Kidney (tissue), 14 donors: ENCODE data around the gene SERBP1. TPM values are rescaled to one million over a fixed set of nuclear protein-coding genes. Genes with fewer than 3 reads are reported as not detected.
A peak's percentile ranks its signal among the peaks of the same experiment; 100 is the strongest.

Experiments
- DNase-seq, 5 donors: peaks; one replicate each; pipeline ENCODE4 v3.0.0-alpha.2; 2013 to 2020
- FAIRE-seq: peaks from 2 replicates; lab custom pipeline; 2012; peaks lifted over from hg19 to GRCh38; lab: Jason Lieb, UNC
- H3K27ac ChIP-seq, 2 donors: one replicate each; pipeline ENCODE4 v1.7.0; 2013; ENCODE audit warnings: low read depth in 2 of 2, low read length in 2 of 2, inconsistent platforms in 1 of 2
- H3K27me3 ChIP-seq: one replicate; pipeline ENCODE4 v1.7.1; 2013; ENCODE audit warnings: low read length, inconsistent platforms; ENCODE audit not compliant: control insufficient read depth, insufficient read depth
- H3K36me3 ChIP-seq, 3 donors: one replicate each; pipeline versions ENCODE4 v1.7.0 to v1.7.1; 2013; ENCODE audit warnings: low read length in 3 of 3, control low read depth in 1 of 3, inconsistent platforms in 1 of 3; ENCODE audit not compliant: insufficient read depth in 3 of 3, control insufficient read depth in 2 of 3
- H3K4me1 ChIP-seq, 3 donors: one replicate each; pipeline versions ENCODE4 v1.7.0 to v1.7.1; 2013; ENCODE audit warnings: low read length in 3 of 3, inconsistent platforms in 1 of 3, low read depth in 1 of 3; ENCODE audit not compliant: control insufficient read depth in 2 of 3, insufficient read depth in 2 of 3
- H3K4me3 ChIP-seq, 3 donors: one replicate each; pipeline versions ENCODE4 v1.7.0 to v1.8.1; 2013; ENCODE audit warnings: low read length in 3 of 3, control low read depth in 1 of 3, inconsistent platforms in 1 of 3
- H3K9ac ChIP-seq, 3 donors: one replicate each; pipeline versions ENCODE4 v1.7.0 to v1.7.1; 2013; ENCODE audit warnings: low read length in 3 of 3, control low read depth in 1 of 3, inconsistent platforms in 1 of 3
- H3K9me3 ChIP-seq, 3 donors: one replicate each; pipeline versions ENCODE4 v1.7.0 to v1.7.1; 2013; ENCODE audit warnings: low read length in 3 of 3, control low read depth in 1 of 3, inconsistent platforms in 1 of 3; ENCODE audit not compliant: control insufficient read depth in 2 of 3, insufficient read depth in 1 of 3
- CTCF ChIP-seq: IDR thresholded peaks from 3 replicates; pipeline ENCODE4 v1.5.1; 2012; ENCODE audit warnings: mild to moderate bottlenecking, moderate library complexity, borderline replicate concordance; ENCODE audit not compliant: insufficient read depth; ENCODE audit errors: extremely low read depth
- intact Hi-C: fragments of 100-400 bp; cut with DNase I; formaldehyde crosslinking; loops from one replicate; pipeline ENCODE4 v1.11.1; 2022
- polyA plus RNA-seq: library from polyadenylated mRNA; stranded (reverse); fragments of 350-450 nt; fragmentation: Illumina TruSeq; extraction: RNeasy Lipid Tissue Mini Kit (QIAGEN cat#74804); gene quantifications from one replicate; pipeline ENCODE4 v1.2.3, GENCODE V29; 2014; ENCODE audit warnings: low read depth, low replicate concordance; ENCODE audit not compliant: insufficient read depth
- total RNA-seq: library from RNA; stranded (reverse); fragmentation: NEBNext Ultra II Directional; extraction: Animal tissue kit (Norgen Biotek cat#: 25700); gene quantifications from one replicate; pipeline ENCODE4 v1.2.1, GENCODE V29; 2021
- donor health status: control.
- donor health status: control.
- donor health status: control.
- donor health status: control.
- donor health status: control.
- donor health status: DM: yes; HTN: yes; CAD: no.
- donor health status: Normal renal cell carcinoma (clear cell type).

The SERBP1 gene
- total and polyA plus RNA-seq, 2 donors from 2014 or later = 103 to 151 TPM

GRCh38 chr1:67459068-67459467 is 28.9 kb upstream of the SERBP1 start:
- H3K9me3 ChIP-seq = no peaks in the 10 kb centered on the region
- H3K36me3 ChIP-seq = no peaks in the 10 kb centered on the region
- TF ChIP-seq CTCF = no peak
- no peak for FAIRE-seq
- no peaks in the 10 kb centered on the region for H3K27me3 ChIP-seq
- H3K4me3 ChIP-seq = no peak overlapping the region
- H3K9ac ChIP-seq = no peak overlapping the region
- peak overlapping the region in 1 of 2 donors; percentile 42 for H3K27ac ChIP-seq
- intact Hi-C loops = no loop called here
- peak in 2 of 5 donors; percentile 51 to 54 for DNase-seq
- H3K4me1 ChIP-seq = peaks cover 0 to 2% (median 0%) of the 10 kb centered on the region in 3 donors

- H3K27me3 ChIP-seq = no peaks in the 10 kb centered on the region
- no peak for FAIRE-seq
- TF ChIP-seq CTCF = no peak
- intact Hi-C loops = no loop called here
- no peak overlapping the region for H3K27ac ChIP-seq
- no peaks in the 10 kb centered on the region for H3K9me3 ChIP-seq
- no peak for DNase-seq
- H3K36me3 ChIP-seq = no peaks in the 10 kb centered on the region
- no peak overlapping the region for H3K4me3 ChIP-seq
- peaks cover 0 to 2% (median 0%) of the 10 kb centered on the region in 3 donors for H3K4me1 ChIP-seq
- no peak overlapping the region for H3K9ac ChIP-seq
These were observed 28.5 kb upstream of the SERBP1 start for GRCh38 chr1:67458663-67459062.

- peaks cover 0 to 2% (median 0%) of the 10 kb centered on the region in 3 donors for H3K4me1 ChIP-seq
- no peak for DNase-seq
- H3K4me3 ChIP-seq = no peak overlapping the region
- H3K27me3 ChIP-seq = no peaks in the 10 kb centered on the region
- no peak overlapping the region for H3K9ac ChIP-seq
- no peak for TF ChIP-seq CTCF
- intact Hi-C loops = no loop called here
- no peaks in the 10 kb centered on the region for H3K9me3 ChIP-seq
- no peak overlapping the region for H3K27ac ChIP-seq
- H3K36me3 ChIP-seq = no peaks in the 10 kb centered on the region
- FAIRE-seq = no peak
These were observed 27.0 kb upstream of the SERBP1 start for GRCh38 chr1:67457247-67457646.

- Histone ChIP-seq H3K27ac (no peak overlapping the region), H3K27me3 (no peaks in the 10 kb centered on the region), H3K4me1 (no peaks in the 10 kb centered on the region), H3K9me3 (no peaks in the 10 kb centered on the region), H3K36me3 (no peaks in the 10 kb centered on the region), H3K4me3 (no peak overlapping the region), H3K9ac (no peak overlapping the region)
- no peak for TF ChIP-seq CTCF
- DNase-seq (no peak), FAIRE-seq (no peak)
- intact Hi-C loops = no loop called here
These were observed 21.6 kb upstream of the SERBP1 start for GRCh38 chr1:67451815-67452214.
